Epithelial cell of esophagus (primary cell): ENCODE measurements around the gene MYO18A.

Experiments
- DNase-seq: peaks from one replicate; pipeline ENCODE4 v3.0.0; 2010; ENCODE audit warnings: low read depth
- H3K4me3 ChIP-seq: 2 replicates; pipeline ENCODE4 v1.5.1; 2011; ENCODE audit warnings: mild to moderate bottlenecking, low read length, control low read depth
- CTCF ChIP-seq: IDR thresholded peaks from 2 replicates; pipeline ENCODE4 v1.5.1; 2011; ENCODE audit warnings: low read depth, mild to moderate bottlenecking, low read length, control low read depth, inconsistent platforms; ENCODE audit not compliant: insufficient read depth; ENCODE audit errors: missing control alignments

Gene MYO18A

GRCh38 chr17:29102741-29103181, 77.4 kb downstream of the MYO18A start:
- peak; percentile 60 for DNase-seq
- H3K4me3 ChIP-seq, result no peak overlapping the region
- TF ChIP-seq CTCF, result no peak

- H3K4me3 ChIP-seq, result no peak overlapping the region
- no peak for DNase-seq
- TF ChIP-seq CTCF, result no peak
These were observed 78.2 kb downstream of the MYO18A start for GRCh38 chr17:29102046-29102445.

GRCh38 chr17:29100296-29100695, 79.9 kb downstream of the MYO18A start:
- TF ChIP-seq CTCF, result no peak
- no peak overlapping the region for H3K4me3 ChIP-seq
- peak; percentile 18 for DNase-seq

- no peak for TF ChIP-seq CTCF
- H3K4me3 ChIP-seq, result no peak overlapping the region
- no peak for DNase-seq
These were observed 80.7 kb downstream of the MYO18A start for GRCh38 chr17:29099527-29099926.

- TF ChIP-seq CTCF, result no peak
- H3K4me3 ChIP-seq, result no peak overlapping the region
- no peak for DNase-seq
These were observed 84.1 kb downstream of the MYO18A start for GRCh38 chr17:29096094-29096493.

- no peak for TF ChIP-seq CTCF
These were observed 84.8 kb downstream of the MYO18A start for GRCh38 chr17:29095439-29095838.

GRCh38 chr17:29094101-29094708, 86.0 kb downstream of the MYO18A start:
- no peak overlapping the region for H3K4me3 ChIP-seq
- no peak for DNase-seq
- TF ChIP-seq CTCF, result no peak

More at GRCh38 chr17:29095439-29095838, 84.8 kb downstream of the MYO18A start:
- H3K4me3 ChIP-seq, result no peak overlapping the region
- DNase-seq, result no peak
